ENCODE data around the gene URGCP. TPM values are rescaled to one million over a fixed set of nuclear protein-coding genes. Genes with fewer than 3 reads are reported as not detected.

The URGCP gene, protein sequence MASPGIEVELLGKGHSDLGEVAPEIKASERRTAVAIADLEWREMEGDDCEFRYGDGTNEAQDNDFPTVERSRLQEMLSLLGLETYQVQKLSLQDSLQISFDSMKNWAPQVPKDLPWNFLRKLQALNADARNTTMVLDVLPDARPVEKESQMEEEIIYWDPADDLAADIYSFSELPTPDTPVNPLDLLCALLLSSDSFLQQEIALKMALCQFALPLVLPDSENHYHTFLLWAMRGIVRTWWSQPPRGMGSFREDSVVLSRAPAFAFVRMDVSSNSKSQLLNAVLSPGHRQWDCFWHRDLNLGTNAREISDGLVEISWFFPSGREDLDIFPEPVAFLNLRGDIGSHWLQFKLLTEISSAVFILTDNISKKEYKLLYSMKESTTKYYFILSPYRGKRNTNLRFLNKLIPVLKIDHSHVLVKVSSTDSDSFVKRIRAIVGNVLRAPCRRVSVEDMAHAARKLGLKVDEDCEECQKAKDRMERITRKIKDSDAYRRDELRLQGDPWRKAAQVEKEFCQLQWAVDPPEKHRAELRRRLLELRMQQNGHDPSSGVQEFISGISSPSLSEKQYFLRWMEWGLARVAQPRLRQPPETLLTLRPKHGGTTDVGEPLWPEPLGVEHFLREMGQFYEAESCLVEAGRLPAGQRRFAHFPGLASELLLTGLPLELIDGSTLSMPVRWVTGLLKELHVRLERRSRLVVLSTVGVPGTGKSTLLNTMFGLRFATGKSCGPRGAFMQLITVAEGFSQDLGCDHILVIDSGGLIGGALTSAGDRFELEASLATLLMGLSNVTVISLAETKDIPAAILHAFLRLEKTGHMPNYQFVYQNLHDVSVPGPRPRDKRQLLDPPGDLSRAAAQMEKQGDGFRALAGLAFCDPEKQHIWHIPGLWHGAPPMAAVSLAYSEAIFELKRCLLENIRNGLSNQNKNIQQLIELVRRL
- 22.9 and 23.1 TPM in 2 replicates for polyA plus RNA-seq (2012; rRNA removed)
- 13.5 and 19.2 TPM in 2 replicates for polyA plus RNA-seq (2012; cell fraction: cytosol; rRNA removed)
- polyA plus RNA-seq (2012; cell fraction: nucleus; rRNA removed): 41.3 and 43.6 TPM in 2 replicates

DNA sequence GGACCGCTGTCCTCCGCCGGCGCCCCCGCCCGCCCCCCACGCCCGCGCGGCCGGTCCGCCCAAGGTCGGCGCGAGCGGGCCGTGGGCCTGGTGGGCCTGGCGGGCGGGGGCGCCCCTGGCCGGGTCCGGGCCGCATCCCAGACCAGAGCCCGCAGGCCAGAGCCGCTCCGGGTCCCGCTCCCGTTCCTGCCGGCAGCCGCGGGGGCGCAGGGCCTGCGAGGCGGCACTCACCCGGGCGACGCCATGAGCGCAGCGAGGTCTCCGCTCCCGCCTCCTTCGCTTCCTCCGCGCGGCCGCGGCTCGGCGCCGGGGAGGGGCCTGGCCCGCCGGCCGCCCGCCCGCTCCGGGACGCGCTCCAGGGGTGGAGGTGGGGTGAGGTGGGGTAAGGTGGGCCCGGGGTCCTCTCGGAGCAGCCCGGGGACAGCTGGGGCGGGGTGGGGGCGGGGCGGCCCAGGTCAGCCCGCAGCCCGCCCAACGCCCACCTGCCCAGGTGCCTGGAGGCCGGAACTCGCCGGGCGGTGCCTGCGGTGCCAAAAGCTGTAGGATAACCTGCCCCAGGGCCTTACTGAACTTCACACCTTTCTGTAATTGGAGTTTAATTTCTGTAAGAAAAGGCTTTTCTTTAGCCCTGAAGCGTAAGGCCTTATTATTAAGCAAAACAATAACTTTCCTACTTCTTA lies at the start of gene URGCP:
Gene URGCP, minus strand, starts transcription at position 266 of the 680 bp plus-strand sequence. Its CDS starts 21 bp downstream, at position 245.
- CTCF ChIA-PET: interaction anchor here (0.9 kb wide), 1 partner anchor 48 kb away, joined by 3 read pairs; no protein-coding TSS in a partner anchor
- Histone ChIP-seq H3K4me1 (ENCODE audit: control insufficient read depth in 1 of 2, insufficient read depth in 2 of 2, low read depth in 1 of 2, low read length in 1 of 2) (peaks cover 4 to 23% of the 10 kb centered on the region in 2 experiments; a peak in 2 of 4 replicates), H3K4me3 (ENCODE audit: low read depth in 2 of 2, low read length in 1 of 2) (peak within 1 kb of the TSS; percentile 65 to 80), H3K4me2 (peak within 1 kb of the TSS; percentile 85), H3K27me3 (ENCODE audit: insufficient read depth) (no peaks in the 10 kb centered on the region), H4K20me1 (ENCODE audit: insufficient read depth) (peaks cover 21% of the 10 kb centered on the region), H3F3A (replicated peaks; ENCODE audit: insufficient read depth) (no peaks in the 10 kb centered on the region), H3K36me3 (replicated peaks in 1 of 2; ENCODE audit: control insufficient read depth in 1 of 2, insufficient read depth in 2 of 2, low read length in 1 of 2) (peaks cover 0 to 5% of the 10 kb centered on the region in 2 experiments), H3K79me2 (ENCODE audit: insufficient read depth) (peaks cover 45% of the 10 kb centered on the region), H3K9me3 (no peaks in the 10 kb centered on the region), H3K27ac (ENCODE audit: low read depth in 2 of 2, low read length in 1 of 2) (peak within 1 kb of the TSS; percentile 34 to 81; a peak in 3 of 4 replicates), H2AFZ (ENCODE audit: low read depth) (peak within 1 kb of the TSS; percentile 97), H3K9ac (peak within 1 kb of the TSS; percentile 80), H3K9me2 (no peaks in the 10 kb centered on the region)
- 2% methylated on average over 41 of the region's 73 CpGs for WGBS (ENCODE audit: low lambda C conversion rate)
- peak; percentile 96 for DNase-seq
- TF ChIP-seq YY1 (IDR thresholded peaks at IDR 0.05; ENCODE audit: low read depth) (0 out of 2 replicates have a peak, but pooled peaks have one; percentile 28), TAF1 (IDR thresholded peaks at IDR 0.05; ENCODE audit: borderline replicate concordance, low read depth, low read length) (peak; percentile 71), FOXM1 (IDR thresholded peaks at IDR 0.05; ENCODE audit: low read depth) (no peak), NRF1 (IDR thresholded peaks at IDR 0.05; ENCODE audit: low read depth, low read length) (no peak), SIN3A (IDR thresholded peaks at IDR 0.05; ENCODE audit: borderline replicate concordance, low read depth, low read length) (peak; percentile 36; the same call in 1 of the 2 replicates), POLR2AphosphoS5 (IDR thresholded peaks at IDR 0.05; ENCODE audit: low read depth, low read length) (peak; percentile 59; the same call in 1 of the 2 replicates), MXI1 (IDR thresholded peaks at IDR 0.05; ENCODE audit: low read depth, low read length) (peak; percentile 31; the same call in 1 of the 2 replicates), MEF2A (IDR thresholded peaks at IDR 0.05; ENCODE audit: borderline replicate concordance, low read depth) (no peak)
- TF ChIP-seq, protein P1, sequence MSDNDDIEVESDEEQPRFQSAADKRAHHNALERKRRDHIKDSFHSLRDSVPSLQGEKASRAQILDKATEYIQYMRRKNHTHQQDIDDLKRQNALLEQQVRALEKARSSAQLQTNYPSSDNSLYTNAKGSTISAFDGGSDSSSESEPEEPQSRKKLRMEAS (IDR thresholded peaks at IDR 0.05; ENCODE audit: low read depth): peak; percentile 68; the same call in 1 of the 2 replicates
- TF ChIP-seq, protein P2, sequence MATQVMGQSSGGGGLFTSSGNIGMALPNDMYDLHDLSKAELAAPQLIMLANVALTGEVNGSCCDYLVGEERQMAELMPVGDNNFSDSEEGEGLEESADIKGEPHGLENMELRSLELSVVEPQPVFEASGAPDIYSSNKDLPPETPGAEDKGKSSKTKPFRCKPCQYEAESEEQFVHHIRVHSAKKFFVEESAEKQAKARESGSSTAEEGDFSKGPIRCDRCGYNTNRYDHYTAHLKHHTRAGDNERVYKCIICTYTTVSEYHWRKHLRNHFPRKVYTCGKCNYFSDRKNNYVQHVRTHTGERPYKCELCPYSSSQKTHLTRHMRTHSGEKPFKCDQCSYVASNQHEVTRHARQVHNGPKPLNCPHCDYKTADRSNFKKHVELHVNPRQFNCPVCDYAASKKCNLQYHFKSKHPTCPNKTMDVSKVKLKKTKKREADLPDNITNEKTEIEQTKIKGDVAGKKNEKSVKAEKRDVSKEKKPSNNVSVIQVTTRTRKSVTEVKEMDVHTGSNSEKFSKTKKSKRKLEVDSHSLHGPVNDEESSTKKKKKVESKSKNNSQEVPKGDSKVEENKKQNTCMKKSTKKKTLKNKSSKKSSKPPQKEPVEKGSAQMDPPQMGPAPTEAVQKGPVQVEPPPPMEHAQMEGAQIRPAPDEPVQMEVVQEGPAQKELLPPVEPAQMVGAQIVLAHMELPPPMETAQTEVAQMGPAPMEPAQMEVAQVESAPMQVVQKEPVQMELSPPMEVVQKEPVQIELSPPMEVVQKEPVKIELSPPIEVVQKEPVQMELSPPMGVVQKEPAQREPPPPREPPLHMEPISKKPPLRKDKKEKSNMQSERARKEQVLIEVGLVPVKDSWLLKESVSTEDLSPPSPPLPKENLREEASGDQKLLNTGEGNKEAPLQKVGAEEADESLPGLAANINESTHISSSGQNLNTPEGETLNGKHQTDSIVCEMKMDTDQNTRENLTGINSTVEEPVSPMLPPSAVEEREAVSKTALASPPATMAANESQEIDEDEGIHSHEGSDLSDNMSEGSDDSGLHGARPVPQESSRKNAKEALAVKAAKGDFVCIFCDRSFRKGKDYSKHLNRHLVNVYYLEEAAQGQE (IDR thresholded peaks at IDR 0.05; ENCODE audit: low read depth, low read length): 0 out of 2 replicates have a peak, but pooled peaks have one; percentile 15
- POLR2A ChIA-PET: interaction anchor here (0.6 to 1.5 kb wide), 2 partner anchors 12 to 20 kb away, joined by 3 to 5 read pairs; partner anchors contain the start of gene UBE2D4

Measured in SK-N-SH (cell line).